ENCODE results near the gene SLC1A4.
"Not testable (repeated sequence)": the region's sequence is repeated elsewhere in the genome, so short reads cannot be mapped to it uniquely, and the experiment has no call there.

SLC1A4 gene

GRCh38 chr2:64989126-64989981 is at the start of gene SLC1A4:
Gene SLC1A4 (plus strand): TSS chr2:64989399. CDS start chr2:64989644, 245 bp downstream.
- peak; percentile 81 for DNase-seq

- DNase-seq = no peak
Measured at GRCh38 chr2:64941143-64941542, 48.1 kb upstream of the SLC1A4 start.

- DNase-seq = no peak
Measured at GRCh38 chr2:64941801-64942200, 47.4 kb upstream of the SLC1A4 start.

- no peak for DNase-seq
Measured at GRCh38 chr2:64942693-64943092, 46.5 kb upstream of the SLC1A4 start.

- no peak for DNase-seq
Measured at GRCh38 chr2:64943387-64944150, 45.6 kb upstream of the SLC1A4 start.

DNA sequence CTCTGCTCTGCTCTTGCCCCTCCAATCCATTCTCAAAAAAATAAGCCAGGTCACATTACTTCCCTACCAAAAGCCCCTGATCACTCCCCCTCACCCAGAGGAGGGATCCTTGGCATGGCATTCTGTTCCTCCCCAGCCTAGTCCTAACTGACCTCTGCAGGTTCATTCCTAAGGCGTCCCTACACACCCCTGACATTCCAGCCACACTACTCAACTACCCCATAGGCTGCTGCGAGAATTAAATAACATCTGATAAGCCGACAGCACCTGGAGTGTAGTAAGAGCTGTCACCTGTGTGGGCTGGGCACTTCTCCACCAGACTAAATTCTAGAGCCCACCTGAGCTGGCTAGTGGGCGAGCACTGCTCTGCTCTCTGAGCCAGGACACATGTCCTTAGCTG is 44.7 kb upstream of the SLC1A4 start:
- DNase-seq = no peak

- DNase-seq = no peak
Measured at GRCh38 chr2:64945973-64946768, 43.0 kb upstream of the SLC1A4 start.

- DNase-seq = no peak
Measured at GRCh38 chr2:64946769-64947247, 42.4 kb upstream of the SLC1A4 start.

DNA sequence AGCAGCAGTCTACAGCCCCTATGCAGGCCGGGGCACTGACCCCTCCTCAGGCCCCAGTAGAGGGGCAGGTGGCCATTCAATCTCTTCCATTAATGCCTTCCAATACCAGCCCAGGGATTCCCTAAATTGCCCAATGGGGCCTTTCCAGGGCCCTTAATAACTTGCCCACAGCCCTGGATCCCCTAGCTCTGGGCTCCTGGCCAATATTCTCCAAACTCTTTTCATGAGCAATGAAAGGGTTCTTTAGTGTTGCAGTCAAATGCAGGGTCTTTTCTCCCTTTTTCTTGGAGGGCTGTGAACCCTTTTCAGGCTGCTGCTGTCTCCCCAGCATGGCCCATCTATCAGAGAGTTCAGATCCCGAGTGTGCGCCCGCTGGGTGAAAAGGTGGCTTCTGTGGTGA is 41.3 kb upstream of the SLC1A4 start:
- DNase-seq = no peak

DNA sequence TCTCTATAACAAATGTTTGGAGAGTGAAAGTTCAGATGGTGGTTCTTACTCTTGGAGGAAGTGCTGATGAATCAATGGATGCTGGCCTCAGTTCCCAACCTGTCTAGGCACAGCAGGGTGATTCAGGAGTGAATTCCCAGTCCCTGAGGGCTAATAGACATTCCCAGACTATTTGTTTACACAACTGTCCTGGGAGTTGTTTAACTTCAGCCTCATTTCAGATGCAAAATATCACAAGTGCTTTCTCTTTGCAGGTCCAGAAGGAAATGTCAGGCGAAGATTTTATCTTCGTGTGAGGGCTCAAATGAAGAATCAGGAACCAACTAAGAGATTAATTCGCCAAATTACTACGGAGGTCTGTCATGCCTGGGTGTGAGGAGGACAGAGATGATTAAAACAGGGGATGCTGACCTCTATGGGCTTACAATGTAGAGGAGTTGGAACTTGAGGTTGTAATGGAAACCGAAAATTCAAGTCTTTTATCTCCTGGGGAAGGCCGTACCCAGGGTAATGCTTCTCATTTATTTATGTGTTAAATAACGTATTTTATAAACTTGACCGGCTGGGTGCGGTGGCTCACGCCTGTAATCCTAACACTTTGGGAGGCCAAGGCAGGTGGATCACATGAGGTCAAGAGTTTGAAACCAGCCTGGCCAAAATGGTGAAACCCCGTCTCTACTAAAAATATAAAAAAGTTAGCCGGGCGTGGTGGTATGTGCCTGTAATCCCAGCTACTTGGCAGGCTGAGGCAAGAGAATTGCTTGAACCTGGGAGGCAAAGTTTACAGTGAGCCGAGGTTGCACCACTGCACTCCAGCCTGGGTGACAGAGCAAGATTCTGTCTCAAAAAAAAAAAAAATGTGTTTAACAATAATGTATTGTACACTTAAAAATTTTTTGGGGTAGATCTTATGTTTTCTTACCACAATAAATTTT is 38.7 kb upstream of the SLC1A4 start:
- no peak for DNase-seq

GRCh38 chr2:64951306-64951953 is 37.8 kb upstream of the SLC1A4 start:
- DNase-seq = no peak

GRCh38 chr2:64952096-64952495 is 37.1 kb upstream of the SLC1A4 start:
- no peak for DNase-seq

- no peak for DNase-seq
Measured at GRCh38 chr2:64952511-64953482, 36.4 kb upstream of the SLC1A4 start.

DNA sequence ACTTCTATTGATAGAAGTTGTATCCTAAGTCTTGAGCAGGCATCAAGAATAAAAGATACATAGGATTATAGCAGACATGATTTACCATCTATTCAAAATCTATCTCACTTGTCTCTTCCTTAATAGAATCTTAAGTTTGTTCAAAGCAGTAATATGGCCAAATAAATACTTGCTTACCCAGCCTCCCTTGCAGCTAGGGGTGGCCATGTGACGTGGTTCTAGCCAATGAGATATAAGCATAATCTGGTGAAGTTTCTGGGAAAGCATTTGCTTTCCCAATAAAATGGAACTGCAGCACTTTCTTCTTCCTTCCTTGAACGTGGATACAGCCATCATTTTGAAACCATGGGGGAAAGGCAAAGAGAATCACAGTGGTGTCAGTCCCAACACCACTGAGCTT is 33.7 kb upstream of the SLC1A4 start:
- no peak for DNase-seq

- DNase-seq = no peak
Measured at GRCh38 chr2:64957109-64957903, 31.9 kb upstream of the SLC1A4 start.

DNA sequence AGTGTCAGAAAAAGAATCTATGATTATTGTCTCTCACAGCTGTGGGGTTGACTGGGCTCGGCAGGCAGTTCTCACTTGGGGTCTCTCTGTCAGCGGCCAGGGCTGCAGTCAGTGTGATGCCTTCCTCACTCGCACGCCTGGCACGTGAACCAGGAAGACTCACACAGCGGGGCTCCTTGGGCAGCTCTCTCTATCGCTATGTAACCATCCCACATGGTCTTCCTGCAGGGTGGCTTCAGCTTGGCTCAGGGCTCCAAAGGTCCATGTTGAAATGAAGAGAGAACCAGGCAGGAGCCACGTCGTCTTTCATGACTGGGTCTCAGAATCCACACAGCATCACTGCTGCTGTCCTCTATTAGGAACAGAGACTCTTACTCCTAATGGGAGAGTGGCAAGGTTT is 30.6 kb upstream of the SLC1A4 start:
- no peak for DNase-seq

GRCh38 chr2:64960819-64961218 is 28.4 kb upstream of the SLC1A4 start:
- no peak for DNase-seq

DNA sequence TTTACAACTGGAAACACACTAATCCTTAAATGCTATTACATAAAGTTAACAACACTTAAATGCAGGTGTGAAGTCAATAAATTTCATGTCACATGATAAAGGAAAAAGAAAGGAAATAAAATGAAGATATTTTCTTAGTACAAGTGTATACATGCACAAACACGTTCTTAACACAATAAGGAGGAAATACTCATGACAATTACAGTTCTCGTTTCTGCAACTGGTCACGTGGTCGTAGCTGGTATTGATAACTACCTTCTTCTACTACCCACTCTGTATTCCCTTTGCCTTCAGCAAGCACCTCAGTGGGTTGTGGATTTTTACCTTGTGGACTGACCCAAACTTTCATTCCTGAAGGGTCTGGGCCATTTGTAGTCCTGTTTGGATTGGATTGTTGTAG is 26.1 kb upstream of the SLC1A4 start:
- not testable (repeated sequence) for DNase-seq

DNA sequence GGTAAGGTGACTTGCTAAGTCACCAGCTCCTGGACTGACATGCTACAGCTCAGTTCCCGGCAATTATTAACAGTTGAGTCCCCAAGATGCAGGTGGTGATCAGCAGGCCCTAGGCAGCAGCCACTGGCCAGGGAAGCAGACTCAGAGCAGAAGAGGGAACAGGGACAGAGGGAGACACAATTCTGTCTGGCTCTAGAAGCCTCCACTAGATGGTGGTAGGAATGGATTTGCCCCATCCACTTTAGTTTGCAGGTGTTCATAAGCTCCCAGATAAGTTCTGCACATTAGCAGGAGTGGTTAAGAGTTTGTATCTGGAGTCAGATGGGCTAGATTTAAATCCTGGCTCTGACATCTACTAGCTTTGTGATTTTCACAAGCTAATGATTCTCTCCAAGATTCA is 25.5 kb upstream of the SLC1A4 start:
- DNase-seq = no peak
